Measurements from ENCODE around the gene SDSL.

SDSL gene

GRCh38 chr12:113471619-113472171 lies 49.5 kb downstream of the SDSL start, which contains the start of gene LHX5:
TSS of gene LHX5 (minus strand) at chr12:113471871. CDS start at chr12:113471498, 373 bp downstream.
- Histone ChIP-seq H3K27me3 (peaks cover 4 to 100% of the 10 kb centered on the region in 2 donors), H3K4me3 (no peak within 1 kb of the TSS), H3K9me3 (no peaks in the 10 kb centered on the region), H3K4me1 (peaks cover 0 to 29% (median 22%) of the 10 kb centered on the region in 4 donors), H3K36me3 (no peaks in the 10 kb centered on the region), H3K27ac (no peak within 1 kb of the TSS)
- TF ChIP-seq CTCF (IDR thresholded peaks at IDR 0.05): no peak
- no peak for DNase-seq
- intact Hi-C loops (cut with DNase I; ENCODE audit: low total_unique reads): no loop called here

- Histone ChIP-seq H3K4me1 (peaks cover 0 to 21% (median 15%) of the 10 kb centered on the region in 4 donors), H3K4me3 (no peak overlapping the region), H3K9me3 (no peaks in the 10 kb centered on the region), H3K27me3 (peaks cover 0 to 98% of the 10 kb centered on the region in 2 donors), H3K36me3 (no peaks in the 10 kb centered on the region), H3K27ac (no peak overlapping the region)
- intact Hi-C loops (cut with DNase I; ENCODE audit: low total_unique reads): no loop called here
- DNase-seq: no peak
- no peak for TF ChIP-seq CTCF (IDR thresholded peaks at IDR 0.05)
These were observed 50.3 kb downstream of the SDSL start for GRCh38 chr12:113472191-113473121.

DNA sequence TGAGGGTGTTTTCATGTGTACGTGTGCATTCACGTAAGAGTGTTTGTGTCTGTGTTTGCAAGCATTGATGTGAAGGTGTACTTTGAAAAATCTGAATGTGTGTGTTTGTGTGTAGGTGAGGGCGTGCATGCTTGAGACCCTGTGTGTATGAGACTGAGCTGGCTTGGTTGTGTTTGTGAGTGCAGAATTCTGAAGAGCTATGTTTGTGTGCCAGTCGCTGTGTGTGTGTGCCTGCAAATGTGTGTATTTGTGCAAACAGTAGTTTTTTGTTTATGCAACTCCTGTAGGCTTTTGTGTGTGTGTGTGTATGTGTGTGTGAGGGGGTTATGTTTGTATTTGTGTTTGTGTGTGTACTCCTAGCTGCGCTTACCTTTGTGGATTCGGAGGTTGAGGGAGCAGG lies 51.2 kb downstream of the SDSL start:
- H3K36me3 ChIP-seq: no peaks in the 10 kb centered on the region
- no peak for DNase-seq
- H3K27me3 ChIP-seq: peaks cover 0 to 98% of the 10 kb centered on the region in 2 donors
- intact Hi-C loops (cut with DNase I; ENCODE audit: low total_unique reads): no loop called here
- TF ChIP-seq CTCF (IDR thresholded peaks at IDR 0.05): no peak
- no peaks in the 10 kb centered on the region for H3K9me3 ChIP-seq
- peaks cover 0 to 12% (median 7%) of the 10 kb centered on the region in 4 donors for H3K4me1 ChIP-seq
- H3K27ac ChIP-seq: no peak overlapping the region
- H3K4me3 ChIP-seq: no peak overlapping the region

DNA sequence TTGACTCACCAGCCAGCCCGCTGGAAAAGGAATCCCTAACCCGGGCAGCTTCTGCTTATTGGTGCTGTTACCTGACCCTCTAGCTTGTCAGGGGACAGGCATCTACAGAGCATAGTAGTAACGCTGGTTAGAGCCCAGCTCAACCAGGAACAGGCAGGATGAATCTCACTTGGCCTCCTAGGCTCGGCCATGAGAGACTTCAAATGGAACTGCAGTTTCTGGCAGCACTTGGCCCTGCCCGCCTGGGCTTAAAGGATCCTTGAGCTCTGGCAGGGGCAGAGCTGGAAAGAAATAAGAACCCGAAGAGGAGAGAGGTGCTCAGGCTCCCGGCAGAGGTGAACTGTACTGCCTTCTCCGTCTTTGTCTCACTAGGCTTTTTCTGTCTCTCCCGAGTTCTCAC lies 51.8 kb downstream of the SDSL start:
- no peak for TF ChIP-seq CTCF (IDR thresholded peaks at IDR 0.05)

GRCh38 chr12:113474635-113475436 lies 52.7 kb downstream of the SDSL start:
- Histone ChIP-seq H3K27ac (no peak overlapping the region), H3K36me3 (no peaks in the 10 kb centered on the region), H3K9me3 (no peaks in the 10 kb centered on the region), H3K4me3 (no peak overlapping the region), H3K27me3 (peaks cover 4 to 98% of the 10 kb centered on the region in 2 donors), H3K4me1 (peaks cover 0 to 13% (median 9%) of the 10 kb centered on the region in 4 donors)
- intact Hi-C loops (cut with DNase I; ENCODE audit: low total_unique reads): no loop called here
- no peak for DNase-seq
- no peak for TF ChIP-seq CTCF (IDR thresholded peaks at IDR 0.05)

More for the DNA sequence above, 51.8 kb downstream of the SDSL start:
- no peak overlapping the region for H3K27ac ChIP-seq
- DNase-seq: no peak
- peaks cover 0 to 11% (median 6%) of the 10 kb centered on the region in 4 donors for H3K4me1 ChIP-seq
- intact Hi-C loops (cut with DNase I; ENCODE audit: low total_unique reads): no loop called here
- H3K27me3 ChIP-seq: peaks cover 3 to 98% of the 10 kb centered on the region in 2 donors
- H3K9me3 ChIP-seq: no peaks in the 10 kb centered on the region
- no peaks in the 10 kb centered on the region for H3K36me3 ChIP-seq
- no peak overlapping the region for H3K4me3 ChIP-seq

All from tibial artery (tissue), 4 donors.